Measurements from ENCODE around the gene GPM6B.

Gene GPM6B

DNA sequence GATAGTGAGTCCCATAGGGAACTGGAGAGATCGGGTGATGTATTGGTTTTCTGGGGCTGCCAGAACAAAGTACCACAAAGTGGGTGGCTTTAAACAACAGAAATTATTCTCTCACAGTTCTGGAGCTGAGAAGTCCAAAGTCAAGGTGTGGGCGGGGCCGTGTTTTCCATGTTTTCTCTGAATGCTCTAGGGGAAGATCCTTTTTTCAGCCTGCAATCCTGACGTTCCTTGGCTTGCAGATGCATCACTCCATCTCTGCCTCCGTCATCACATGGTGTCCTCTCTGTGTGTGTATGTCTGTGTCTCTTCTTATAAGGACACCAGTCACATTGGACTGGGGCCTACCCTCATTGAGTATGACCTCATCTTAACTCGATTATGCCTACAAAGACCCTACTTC is 7.9 kb upstream of the GPM6B start:
- no peak for DNase-seq (ENCODE audit: low read depth)

DNA sequence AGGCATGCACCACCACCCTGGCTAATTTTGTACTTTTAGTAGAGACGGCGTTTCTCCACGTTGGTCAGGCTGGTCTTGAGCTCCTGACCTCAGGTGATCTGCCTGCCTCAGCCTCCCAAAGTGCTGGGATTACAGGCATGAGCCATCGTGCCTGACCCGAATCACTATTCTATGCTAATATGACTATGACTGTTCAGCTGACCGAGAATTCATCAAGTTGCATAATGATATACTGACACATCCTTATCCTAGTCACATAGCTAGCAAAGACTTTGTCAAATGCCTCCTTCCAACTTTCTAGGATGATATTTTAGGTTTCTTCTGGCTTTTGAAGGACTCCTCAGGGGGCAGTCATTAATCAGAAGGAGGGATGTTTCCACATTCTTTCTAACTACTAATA is 4.8 kb upstream of the GPM6B start:
- no peak for DNase-seq (ENCODE audit: low read depth)

DNA sequence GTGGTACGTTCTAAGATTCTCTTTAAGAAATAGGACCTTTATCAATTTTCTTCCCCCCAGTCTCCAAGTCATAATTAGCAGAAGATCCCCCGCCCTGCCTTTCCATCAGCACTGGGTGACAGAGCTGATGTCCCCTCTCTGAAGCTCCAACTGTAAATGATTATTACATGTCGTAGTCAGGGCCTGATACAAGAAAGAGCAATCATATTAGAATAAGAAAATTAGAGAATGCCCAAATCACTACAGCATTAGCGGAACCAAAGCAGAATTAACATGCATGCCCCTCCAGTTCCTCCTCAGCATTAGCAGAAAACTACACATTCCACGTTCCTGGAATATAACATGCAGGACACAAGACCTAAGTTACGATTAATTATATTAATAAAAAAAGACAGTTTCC is 717 bp downstream of the GPM6B start:
- DNase-seq (ENCODE audit: low read depth) = no peak

DNA sequence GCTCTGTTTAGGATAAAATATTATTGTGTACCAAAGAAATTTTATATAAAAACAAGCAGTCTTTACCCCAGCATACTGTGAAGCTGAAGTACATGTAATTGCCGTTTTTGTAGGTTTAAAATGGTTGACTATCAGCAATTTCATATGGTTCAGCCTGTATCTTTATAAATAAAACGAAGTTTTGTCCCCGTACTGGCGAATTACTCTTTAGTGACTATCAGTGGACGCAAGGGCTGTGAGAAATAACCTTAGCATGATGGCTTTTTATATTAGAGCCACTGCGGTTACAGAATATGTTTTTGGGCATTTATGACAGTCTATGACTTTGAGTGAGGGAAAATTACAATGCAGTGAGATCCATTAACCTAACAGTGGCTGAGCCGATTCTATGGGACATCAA is 1.2 kb downstream of the GPM6B start:
- no peak for DNase-seq (ENCODE audit: low read depth)

DNA sequence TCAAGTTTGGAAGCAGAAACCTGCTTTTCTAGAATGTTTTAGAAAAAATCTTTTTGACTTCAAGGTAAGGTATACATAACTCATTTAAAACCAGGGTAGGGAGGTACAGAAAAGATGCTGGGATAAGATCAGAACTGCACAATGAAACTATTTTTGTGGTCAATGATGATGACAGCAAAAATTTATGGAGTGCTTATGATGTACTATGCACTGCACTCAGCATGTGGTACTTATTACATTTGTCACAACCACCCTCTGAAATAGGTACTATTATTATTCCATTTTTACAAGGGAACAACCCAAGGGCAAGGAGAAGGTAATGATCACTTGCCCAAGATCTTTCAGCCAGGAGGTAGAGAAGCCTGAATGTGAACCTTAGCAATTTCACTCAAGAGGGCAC is 8.0 kb downstream of the GPM6B start:
- DNase-seq (ENCODE audit: low read depth) = no peak

DNA sequence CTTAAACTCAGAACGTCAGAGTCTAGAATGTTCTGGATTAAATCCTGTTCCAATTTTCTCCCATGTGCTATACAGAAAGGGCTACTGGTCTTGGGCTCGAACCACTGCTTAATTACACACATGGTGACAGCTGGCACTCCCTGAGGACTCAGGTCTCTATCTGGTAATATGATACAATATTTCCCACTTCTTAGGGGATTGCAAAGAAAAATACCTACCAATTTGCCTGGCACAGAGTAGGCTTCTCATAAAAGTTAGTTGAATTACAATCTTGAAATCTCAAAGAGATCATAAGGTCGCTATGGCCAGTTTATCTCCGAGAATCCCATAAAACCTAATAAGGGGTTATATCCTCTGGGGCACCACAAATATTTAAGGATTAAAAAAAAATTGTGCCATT is 8.6 kb downstream of the GPM6B start:
- no peak for DNase-seq (ENCODE audit: low read depth)

DNA sequence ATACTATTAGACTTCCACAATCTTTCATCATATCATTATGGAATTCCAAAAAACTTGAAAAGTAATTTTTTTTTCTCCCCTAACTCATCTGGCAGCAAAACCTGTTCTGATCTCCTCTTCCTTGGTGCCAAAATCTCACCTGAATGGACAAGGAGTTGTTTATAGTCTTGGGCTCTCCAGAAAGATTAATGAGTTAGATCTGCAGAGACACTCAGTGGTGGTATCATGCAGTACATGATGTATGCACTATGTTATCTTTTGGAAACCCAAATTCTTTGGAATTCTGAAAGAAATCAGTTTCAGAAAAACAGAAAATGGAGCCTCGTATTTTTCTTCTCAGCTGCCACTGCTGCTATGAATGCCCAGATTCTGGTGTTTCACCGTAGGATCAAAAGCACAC is 11.7 kb downstream of the GPM6B start:
- no peak for DNase-seq (ENCODE audit: low read depth)

DNA sequence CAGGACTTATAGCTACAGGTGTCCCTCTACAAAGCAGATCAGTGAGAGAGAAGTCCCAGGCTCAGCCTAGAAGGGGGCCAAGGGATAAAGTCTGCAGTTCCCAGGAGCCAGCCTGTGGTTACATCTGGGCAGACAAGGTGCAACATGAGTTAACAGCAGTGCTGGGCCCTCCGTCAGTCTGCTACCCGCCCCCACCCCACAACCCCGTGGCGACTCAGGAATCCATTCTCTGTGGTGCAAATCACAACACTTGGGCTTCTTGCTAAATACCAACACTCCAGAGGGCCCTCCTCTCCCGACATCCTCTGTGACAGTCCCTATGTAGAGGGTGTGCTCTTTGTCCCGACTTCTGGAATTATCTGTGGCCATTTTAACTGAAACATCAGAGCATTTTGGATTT is 13.8 kb downstream of the GPM6B start:
- DNase-seq (ENCODE audit: low read depth) = no peak

DNA sequence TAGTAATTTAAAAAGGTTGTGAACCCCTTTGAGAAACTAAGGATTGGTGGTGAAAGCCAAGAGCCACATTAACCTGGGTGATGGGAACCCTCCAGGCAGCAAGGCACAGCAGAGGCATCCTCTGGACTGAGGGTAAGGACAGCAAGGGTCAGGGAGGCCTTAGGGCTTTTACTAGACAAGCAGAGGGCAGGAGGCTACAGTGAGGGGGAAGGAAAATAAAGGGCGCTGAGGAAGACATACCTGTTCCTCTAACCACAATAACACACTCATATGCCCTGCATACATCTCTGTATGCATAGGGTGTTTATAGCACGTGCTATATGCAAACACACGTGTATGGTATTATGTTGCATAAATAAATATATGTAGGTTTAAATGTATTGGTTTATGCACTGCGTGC is 18.7 kb downstream of the GPM6B start:
- DNase-seq (ENCODE audit: low read depth) = no peak

DNA sequence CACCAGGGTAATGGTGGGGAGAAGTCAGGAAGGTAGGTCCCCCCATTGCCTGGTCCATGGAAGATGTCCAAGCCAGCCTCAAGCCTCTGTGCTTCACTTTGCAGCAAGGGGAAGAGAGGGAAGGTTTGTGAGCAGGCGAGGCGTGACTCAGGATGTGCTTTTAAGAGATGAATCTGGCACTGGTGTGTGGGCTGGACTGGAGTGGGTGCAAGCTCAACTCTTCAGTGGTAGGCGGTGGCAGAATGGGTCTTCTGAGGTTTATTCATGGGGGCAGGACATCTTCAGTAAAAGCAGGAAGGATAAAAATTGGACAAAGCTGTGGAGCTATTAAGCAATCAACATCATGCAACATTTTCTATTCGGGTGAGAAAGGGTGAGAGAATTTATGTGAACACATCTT is 19.4 kb downstream of the GPM6B start:
- no peak for DNase-seq (ENCODE audit: low read depth)

DNA sequence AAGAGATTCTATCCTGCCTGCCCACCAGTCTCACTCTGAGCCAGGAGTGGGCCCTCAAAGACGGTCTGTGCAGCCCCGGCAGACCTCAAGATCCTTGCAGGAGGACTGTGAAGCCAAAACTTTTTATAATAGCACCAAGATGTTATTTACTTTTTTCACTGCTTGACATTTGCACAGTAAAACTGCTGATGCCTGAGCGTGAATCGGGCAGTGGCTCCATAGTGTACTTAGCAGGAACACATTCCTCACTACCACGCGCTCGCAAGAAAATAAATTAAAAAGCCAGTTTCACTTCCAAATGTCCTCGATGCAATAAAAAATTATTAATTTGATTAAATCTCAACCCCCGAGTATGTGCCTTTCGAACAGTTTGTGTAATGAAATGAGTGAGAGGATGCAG is 22.5 kb downstream of the GPM6B start:
- DNase-seq (ENCODE audit: low read depth) = no peak

DNA sequence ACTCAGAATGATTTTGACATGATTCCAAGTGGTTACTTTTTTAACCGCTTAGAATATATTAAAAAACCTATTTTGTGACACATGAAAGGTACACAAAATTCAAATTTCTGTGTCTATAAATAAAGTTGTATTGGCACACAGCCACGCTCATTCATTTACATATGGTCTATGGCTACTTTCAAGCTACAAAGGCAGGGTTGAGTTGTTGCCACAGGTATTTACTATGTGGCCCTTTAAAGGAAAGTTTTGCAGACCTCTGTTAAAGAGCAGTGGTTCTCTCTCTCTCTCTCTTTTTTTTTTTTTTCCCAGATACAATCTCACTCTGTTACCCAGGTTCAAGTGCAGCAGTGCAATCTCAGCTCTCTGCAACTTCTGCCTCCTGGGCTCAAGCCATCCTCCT is 23.0 kb downstream of the GPM6B start:
- DNase-seq (ENCODE audit: low read depth) = no peak

DNA sequence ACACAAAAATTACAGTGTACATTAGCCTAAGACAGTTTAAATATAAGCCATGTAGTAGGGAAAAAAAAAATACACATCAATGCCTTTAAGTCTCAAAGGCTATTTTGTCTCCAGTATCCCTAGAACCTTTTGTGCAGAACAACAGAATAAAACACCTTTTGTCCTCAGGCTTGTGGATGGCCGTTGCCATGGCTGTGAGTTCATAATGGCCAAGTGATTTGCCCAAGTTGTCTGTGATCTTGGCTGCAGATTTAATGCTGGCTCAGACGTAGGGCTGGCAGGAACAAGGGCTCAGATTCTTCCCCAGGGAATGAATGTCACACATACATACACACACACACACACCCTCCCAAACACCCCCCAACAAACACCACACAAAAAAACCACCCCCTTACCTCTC is 25.3 kb downstream of the GPM6B start:
- DNase-seq (ENCODE audit: low read depth) = no peak

DNA sequence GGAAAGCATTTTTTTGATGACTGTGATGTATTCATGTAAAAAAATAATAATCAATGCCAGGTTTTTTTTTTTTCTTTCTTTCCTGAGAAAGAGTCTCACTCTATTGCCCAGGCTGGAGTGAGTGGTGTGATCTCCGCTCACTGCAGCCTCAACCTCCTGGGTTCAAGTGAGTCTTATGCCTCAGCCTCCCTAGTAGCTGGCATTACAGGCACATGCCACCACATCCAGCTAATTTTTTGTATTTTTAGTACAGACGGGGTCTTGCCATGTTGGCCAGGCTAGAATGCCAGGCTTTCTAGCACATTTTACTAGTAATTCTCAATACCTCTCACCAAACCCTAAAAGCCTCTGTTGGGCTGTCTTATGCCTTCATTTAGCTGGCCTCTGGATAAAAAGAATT is 25.7 kb downstream of the GPM6B start:
- no peak for DNase-seq (ENCODE audit: low read depth)

DNA sequence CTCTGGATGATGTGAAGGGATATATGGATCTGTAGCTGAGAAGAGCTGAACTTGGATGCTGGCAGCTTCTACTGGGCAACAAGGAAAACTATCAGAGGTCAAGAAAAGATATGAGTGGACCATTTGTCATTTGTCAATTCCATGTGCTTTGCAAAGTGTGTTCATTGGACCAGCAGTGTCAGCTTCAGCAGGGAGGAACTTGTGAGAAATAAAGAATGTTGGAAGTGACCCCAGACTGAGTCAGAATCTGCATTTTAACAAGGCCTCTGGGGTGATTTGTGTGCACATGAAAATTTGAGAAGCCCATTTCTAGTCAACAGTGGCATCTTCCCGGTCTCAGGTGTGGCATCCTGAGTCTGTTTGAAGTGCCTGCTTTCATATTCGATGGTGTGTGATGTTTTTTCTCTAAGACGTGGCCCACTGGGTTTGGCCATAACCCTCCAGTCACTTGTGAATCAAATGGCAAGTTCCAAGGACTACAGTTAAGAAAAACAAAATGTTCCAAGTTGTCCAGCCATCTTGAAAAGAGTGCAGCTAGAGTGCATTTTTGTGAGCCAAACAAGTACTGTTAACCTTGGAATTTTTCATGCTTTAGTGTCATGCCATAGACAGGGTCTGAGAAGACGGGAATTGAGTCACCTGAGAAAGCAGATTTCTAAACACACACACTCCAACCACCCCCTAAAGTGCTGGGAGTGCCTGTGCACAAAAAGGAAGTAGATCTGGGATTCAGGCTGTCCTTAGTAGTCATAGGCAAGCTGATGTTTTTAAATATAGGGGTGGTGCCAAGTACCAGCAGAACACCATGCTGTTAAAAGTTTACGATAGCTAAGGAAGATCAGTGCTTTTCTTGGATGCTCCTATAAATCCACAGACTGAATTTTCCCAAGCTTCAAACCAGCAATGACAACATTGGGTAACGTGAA is 26.4 kb downstream of the GPM6B start:
- no peak for DNase-seq (ENCODE audit: low read depth)

DNA sequence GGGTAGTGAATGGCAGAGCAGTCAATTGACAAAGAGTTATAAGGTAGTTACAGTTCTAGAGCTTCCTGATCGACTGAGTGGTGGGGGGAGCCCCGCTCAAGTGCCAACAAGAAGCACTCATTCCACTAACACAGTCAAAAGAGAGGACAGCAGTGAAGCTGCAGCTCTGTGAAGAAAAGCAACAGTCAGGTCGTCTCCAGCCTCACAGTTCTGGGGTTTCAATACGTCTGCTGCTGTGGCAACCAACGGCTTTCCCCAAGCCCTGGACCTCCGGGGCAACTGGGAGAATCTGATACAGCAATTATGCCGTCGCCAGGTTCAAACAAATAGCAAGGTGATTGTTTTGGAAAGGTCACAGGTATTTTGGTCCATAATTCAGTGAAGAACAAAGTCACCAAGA is 30.8 kb downstream of the GPM6B start:
- no peak for DNase-seq (ENCODE audit: low read depth)

DNA sequence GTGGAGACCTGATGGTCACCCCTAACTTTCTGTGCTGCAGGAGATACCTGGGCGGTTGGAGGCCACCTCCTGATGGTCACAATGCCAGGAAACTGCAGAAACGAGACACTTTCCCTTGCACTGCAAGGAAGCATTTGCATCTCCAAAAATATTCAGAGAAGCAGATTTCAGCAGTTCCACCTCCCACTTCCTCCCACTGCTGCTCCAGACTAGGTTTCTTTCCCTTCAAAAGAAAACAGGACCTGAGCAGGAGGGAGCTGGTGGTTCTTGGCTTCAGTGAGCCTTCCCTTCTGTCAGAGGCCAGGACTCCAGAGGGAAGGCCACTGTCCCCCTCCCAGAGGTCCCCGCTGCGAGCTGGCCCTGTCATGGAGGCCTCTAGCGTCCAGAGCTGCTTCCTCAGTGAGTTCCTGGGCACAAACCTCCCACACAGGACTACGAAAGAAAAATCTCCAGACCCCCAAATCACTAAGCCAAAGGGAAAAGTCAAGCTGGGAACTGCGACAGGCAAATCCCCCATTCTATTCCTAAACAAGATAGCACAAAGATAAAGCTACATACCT is 35.9 kb downstream of the GPM6B start:
- no peak for DNase-seq (ENCODE audit: low read depth)

DNA sequence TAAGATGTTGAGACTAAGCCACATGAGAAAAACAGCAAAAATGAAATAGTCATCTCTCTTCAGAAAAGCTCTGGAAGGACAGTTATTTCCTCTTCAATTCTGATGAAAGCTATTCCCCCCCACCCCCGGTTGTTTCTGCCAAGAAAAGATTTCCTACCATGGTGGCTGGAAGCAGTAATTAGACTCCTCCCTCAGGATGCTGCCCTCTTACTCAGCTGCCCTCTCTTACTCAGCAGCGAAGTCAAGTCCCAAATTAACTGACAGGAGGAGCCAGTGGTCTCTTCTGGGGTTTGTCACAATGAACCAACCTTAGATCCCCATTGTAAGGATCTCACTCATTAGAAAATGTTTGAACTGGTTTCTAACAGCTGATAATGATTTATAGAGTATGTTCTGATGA is 38.0 kb downstream of the GPM6B start:
- no peak for DNase-seq (ENCODE audit: low read depth)

DNA sequence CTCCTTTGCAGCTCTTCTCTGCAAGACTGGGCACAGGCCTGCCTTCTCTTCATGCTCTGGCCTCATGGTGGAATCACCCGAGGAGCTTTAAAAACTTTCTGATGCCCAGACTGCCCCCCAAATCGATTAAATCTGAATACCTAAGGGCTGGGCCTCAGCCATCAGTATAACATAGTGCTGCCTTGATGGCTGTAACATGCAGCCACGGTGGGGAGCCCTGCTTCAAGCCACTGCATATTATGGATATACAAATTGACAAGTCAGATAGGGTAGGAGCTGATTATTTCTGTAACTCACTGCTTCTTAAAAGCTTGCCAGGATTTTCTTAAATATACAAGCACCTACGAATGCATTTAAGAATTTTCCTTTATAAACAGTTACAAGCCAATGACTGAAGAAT is 40.5 kb downstream of the GPM6B start:
- no peak for DNase-seq (ENCODE audit: low read depth)

DNA sequence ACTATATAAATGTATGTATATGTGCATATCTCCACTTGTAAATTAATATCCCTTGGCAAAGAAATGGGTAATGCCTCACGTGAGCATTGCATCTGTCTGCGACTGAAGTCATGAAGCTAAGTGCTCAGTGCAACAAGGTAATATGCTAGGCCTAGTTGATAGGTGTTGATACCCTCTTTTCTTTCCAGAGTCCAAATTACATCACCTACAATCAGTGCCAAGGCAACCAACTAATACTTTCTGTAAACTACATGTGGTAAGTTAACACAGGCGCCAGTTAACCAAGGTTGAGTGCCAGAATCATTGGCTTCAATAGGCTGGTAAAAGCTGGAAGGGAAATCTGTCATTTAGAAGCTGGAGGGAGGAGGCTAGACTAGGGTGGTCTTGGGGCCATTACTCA is 41.1 kb downstream of the GPM6B start:
- DNase-seq (ENCODE audit: low read depth) = no peak

DNA sequence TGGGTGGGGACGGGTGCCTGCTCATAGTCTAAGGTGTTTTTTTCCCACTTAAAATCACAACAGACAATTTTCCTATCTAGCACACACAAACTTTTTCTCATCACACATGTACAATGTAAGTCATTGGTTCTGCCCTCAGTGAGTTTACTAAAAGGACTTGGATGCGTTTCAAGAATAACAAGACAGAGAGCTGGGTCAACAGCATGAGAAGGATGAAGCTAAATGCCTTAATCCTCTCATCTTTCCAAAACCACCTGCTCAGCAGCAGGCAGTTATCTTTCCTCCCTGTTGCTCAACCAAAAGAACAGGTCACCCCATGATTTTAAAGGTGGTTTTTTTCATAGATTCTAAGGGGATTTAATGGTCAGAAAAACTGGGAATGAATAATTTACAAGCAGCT is 42.2 kb downstream of the GPM6B start:
- no peak for DNase-seq (ENCODE audit: low read depth)

DNA sequence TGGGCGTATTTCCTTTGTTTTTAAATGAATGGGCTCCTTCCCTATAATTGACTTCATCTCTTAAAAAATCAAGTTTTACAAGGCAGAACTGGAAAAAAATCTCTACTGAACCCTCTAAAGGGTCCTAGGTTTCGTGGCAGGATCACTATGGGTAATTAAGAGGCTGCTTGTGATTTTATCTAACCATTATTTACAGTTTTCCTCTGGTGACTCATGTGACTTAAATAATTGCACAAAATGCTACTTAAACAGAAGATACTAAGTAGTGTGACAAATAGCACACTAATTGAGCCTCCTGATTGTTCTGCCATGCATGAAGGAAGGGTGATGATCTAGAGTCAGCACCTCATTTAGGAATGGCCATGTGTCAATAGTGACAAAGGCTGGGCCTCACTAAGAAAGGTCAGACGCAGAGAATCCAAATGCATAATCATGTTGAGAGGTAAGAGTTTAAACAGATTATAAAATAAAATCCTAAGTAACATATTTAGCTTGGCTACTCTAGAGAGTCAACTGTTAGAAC is 46.8 kb downstream of the GPM6B start:
- DNase-seq (ENCODE audit: low read depth) = no peak

DNA sequence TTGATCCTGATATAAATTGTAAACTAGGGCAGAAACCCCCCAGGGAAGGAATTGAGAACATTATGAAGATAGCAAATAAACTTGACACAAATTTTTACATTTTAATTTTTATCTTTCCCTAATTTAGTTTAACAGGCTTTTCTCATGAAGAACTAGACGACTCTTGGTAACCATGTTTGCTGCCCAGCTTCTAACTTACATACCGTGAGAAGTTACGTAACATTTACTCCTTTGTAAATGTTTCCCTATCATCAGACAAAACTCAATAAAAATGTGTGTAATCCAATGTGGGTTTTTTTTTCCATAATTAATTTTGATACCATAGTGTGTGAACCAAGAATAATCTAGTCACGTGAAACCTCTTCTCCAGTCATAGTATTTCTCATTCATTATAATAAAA is 48.0 kb downstream of the GPM6B start:
- no peak for DNase-seq (ENCODE audit: low read depth)

DNA sequence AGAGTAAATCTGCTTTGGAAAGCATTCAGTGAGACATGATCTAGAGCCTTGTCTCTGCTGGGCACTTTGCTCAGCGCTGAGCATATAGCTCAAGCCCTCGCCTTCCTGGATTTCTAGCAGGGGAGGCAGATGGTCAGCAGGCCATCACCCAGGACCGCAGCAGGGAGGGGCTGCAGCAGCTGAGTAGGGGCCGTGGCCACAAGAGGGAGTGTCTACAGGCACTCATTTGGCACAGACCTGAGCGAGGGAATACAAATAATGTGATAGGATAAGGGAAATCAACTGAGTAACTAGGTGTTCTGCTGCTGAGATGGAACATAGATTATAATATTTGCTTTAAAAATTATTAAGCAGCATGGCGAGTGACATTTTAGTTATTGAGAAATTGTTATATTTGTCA is 52.1 kb downstream of the GPM6B start:
- DNase-seq (ENCODE audit: low read depth) = no peak

Measured in activated T-helper 9 cell treated with anti-CD3 and anti-CD28 coated beads, Interleukin-2, amount 50 U/mL, for 16 hours (primary cell).